K562 (cell line): Measurements from ENCODE around the gene SEH1L. TPM values are rescaled to one million over a fixed set of nuclear protein-coding genes. Genes with fewer than 3 reads are reported as not detected.

Experiments used
- ATAC-seq: fragments of 200-7000 bp; cut with Tn5 transposase; 3 replicates; pipeline ENCODE4 v1.9.1; 2020; ENCODE audit warnings: moderate library complexity
- BruUV-seq: library from RNA; stranded (reverse); fragments of 400-500 nt; replicated peaks from 2 replicates; lab custom pipeline; 2021; lab: Mats Ljungman, UMichigan
- CTCF ChIA-PET: fragments of 300-600 bp; formaldehyde crosslinking; extraction: SDS; loops from one replicate; lab custom pipeline; 2021; ENCODE audit warnings: low intra/inter-chr PET ratio; lab: Yijun Ruan, JAX
- POLR2A ChIA-PET: fragments of 300-600, 350-650 bp; sonication (Branson Sonifier 250); formaldehyde crosslinking; extraction: SDS; loops from one replicate; lab custom pipeline; 2021; ENCODE audit warnings: antibody characterized with exemption, inconsistent platforms; lab: Yijun Ruan, JAX
- DNase-seq, 4 experiments: peaks; one replicate each; pipeline versions ENCODE4 v3.0.0 to v3.0.0-alpha.2; 2011 to 2018; ENCODE audit warnings: low spot score in 3 of 4, mixed read lengths in 3 of 4; ENCODE audit errors: extremely low read depth in 1 of 4
- FAIRE-seq: peaks from 2 replicates; lab custom pipeline; 2011; peaks lifted over from hg19 to GRCh38; lab: Jason Lieb, UNC
- H2AFZ ChIP-seq: 2 replicates; pipeline ENCODE4 v1.6.0; 2011; ENCODE audit warnings: low read depth, low read length, control low read depth, inconsistent platforms
- H3K27ac ChIP-seq: fragments of 200-600 bp; 3 replicates; pipeline ENCODE4 v1.8.0; 2011; ENCODE audit warnings: low read depth, mild to moderate bottlenecking, control low read depth, inconsistent platforms, low read length, moderate library complexity, mixed read lengths; ENCODE audit errors: extremely low read depth
- H3K27me3 ChIP-seq, 2 experiments: fragments of 300-600 bp in 1 of 2; 2 replicates in 1 of 2; 3 replicates in 1 of 2; pipeline versions ENCODE4 v1.6.0 to v1.8.0; 2011; ENCODE audit warnings: inconsistent platforms in 2 of 2, low read length in 2 of 2, mild to moderate bottlenecking in 1 of 2, mixed read lengths in 1 of 2, moderate library complexity in 1 of 2; ENCODE audit not compliant: control insufficient read depth in 2 of 2, insufficient read depth in 2 of 2
- H3K36me3 ChIP-seq: fragments of 300-600 bp; 3 replicates; pipeline ENCODE4 v1.8.0; 2011; ENCODE audit warnings: mild to moderate bottlenecking, low read length, inconsistent platforms; ENCODE audit not compliant: control insufficient read depth, insufficient read depth
- H3K4me1 ChIP-seq, 2 experiments: fragments of 200-600 bp in 1 of 2; replicated peaks in 1 of 2; 2 replicates in 1 of 2; 3 replicates in 1 of 2; pipeline versions ENCODE4 v1.5.1 to v1.8.0; 2011; ENCODE audit warnings: inconsistent platforms in 2 of 2, low read length in 2 of 2, mild to moderate bottlenecking in 1 of 2, mixed read lengths in 1 of 2, moderate library complexity in 1 of 2; ENCODE audit not compliant: control insufficient read depth in 2 of 2, insufficient read depth in 2 of 2
- H3K4me2 ChIP-seq: 2 replicates; pipeline ENCODE4 v1.6.1; 2011; ENCODE audit warnings: low read length, control low read depth, inconsistent platforms, mixed read lengths; ENCODE audit not compliant: insufficient read depth
- H3K4me3 ChIP-seq: fragments of 200-600 bp; sonication (generic), shearing (Covaris generic); 2 replicates; pipeline ENCODE4 v1.5.1; 2016; ENCODE audit warnings: control low read depth, inconsistent platforms
- H3K79me2 ChIP-seq: fragments of 200-600 bp; 3 replicates; pipeline ENCODE4 v1.8.0; 2011; ENCODE audit warnings: low read length, inconsistent platforms; ENCODE audit not compliant: control insufficient read depth, insufficient read depth
- H3K9ac ChIP-seq, 2 experiments: 2 replicates each; pipeline versions ENCODE4 v1.6.0 to v1.6.1; 2011; ENCODE audit warnings: low read depth in 2 of 2, low read length in 2 of 2, control low read depth in 1 of 2, inconsistent platforms in 1 of 2, mild to moderate bottlenecking in 1 of 2, mixed read lengths in 1 of 2; ENCODE audit not compliant: insufficient read depth in 1 of 2
- H3K9me1 ChIP-seq: one replicate; pipeline ENCODE4 v1.6.0; 2011; ENCODE audit warnings: inconsistent platforms, mild to moderate bottlenecking, low read length, moderate library complexity; ENCODE audit not compliant: control insufficient read depth, insufficient read depth
- H3K9me3 ChIP-seq: replicated peaks from 2 replicates; pipeline ENCODE4 v1.5.1; 2011; ENCODE audit warnings: low read depth, low read length, inconsistent platforms; ENCODE audit not compliant: control insufficient read depth, insufficient read depth
- H4K20me1 ChIP-seq: replicated peaks from 2 replicates; pipeline ENCODE4 v1.6.1; 2011; ENCODE audit warnings: low read length, inconsistent platforms, mixed read lengths; ENCODE audit not compliant: control insufficient read depth, insufficient read depth
- MYNN ChIP-seq, 2 experiments: sonication (generic); formaldehyde crosslinking in 1 of 2; IDR thresholded peaks; 2 replicates each; pipeline versions ENCODE4 v1.5.0 to v1.6.1; 2016 to 2020; ENCODE audit warnings: antibody characterized with exemption in 1 of 2, missing genetic modification reagents in 1 of 2
- ZNF431 ChIP-seq: sonication (generic); formaldehyde crosslinking; IDR thresholded peaks from 2 replicates; pipeline ENCODE4 v1.8.0; 2022; ENCODE audit warnings: mild to moderate bottlenecking, missing genetic modification reagents
- WGBS: fragments of 100-300 bp; shearing (Covaris generic); methylation state at CpG from one replicate; pipeline ENCODE4 v1.1.6; 2016; ENCODE audit warnings: low coverage, mixed read lengths; ENCODE audit not compliant: insufficient coverage; ENCODE audit errors: missing lambda C conversion rate; 5-methylcytosine and 5-hydroxymethylcytosine counted together
- in situ Hi-C: fragments of 300-500 bp; cut with MboI; formaldehyde crosslinking; loops from 4 replicates; pipeline ENCODE4 v1.15.0; 2018; ENCODE audit warnings: inconsistent platforms, mixed read lengths
- intact Hi-C: fragments of 100-400 bp; cut with micrococcal nuclease; formaldehyde crosslinking; loops from 2 replicates; pipeline ENCODE4 v1.14.2; 2022
- polyA plus RNA-seq, 8 experiments: library from polyadenylated mRNA; depleted of rRNA in 4 of 8; stranded (reverse) in 5 of 8; unstranded in 3 of 8; fragments of >200 nt; fragmentation: Nextera tagmentation in 2 of 8; fragmentation: Illumina TruSeq in 1 of 8; extraction: Ambion mirVana in 2 of 8; extraction: Trizol in 1 of 8; gene quantifications; 2 replicates each; pipeline versions ENCODE4 v1.2.1 to v1.2.3, GENCODE V29; 2011 to 2014; ENCODE audit warnings: inconsistent platforms in 1 of 8, missing spikeins in 1 of 8
- total RNA-seq, 7 experiments: library from RNA; depleted of rRNA in 6 of 7; stranded (reverse); fragments of >200 nt in 6 of 7; fragmentation: Illumina TruSeq in 2 of 7; extraction: Trizol in 2 of 7; gene quantifications; 2 replicates each; pipeline versions ENCODE4 v1.2.1 to v1.2.3, GENCODE V29; 2011 to 2021; ENCODE audit warnings: low replicate concordance in 1 of 7
- TF ChIP-seq, protein P1 (sequence below): fragments of 200-800 bp; sonication (Bioruptor generic); IDR thresholded peaks from 2 replicates; pipeline ENCODE4 v1.6.1; 2016; ENCODE audit warnings: missing genetic modification characterization, missing compliant biosample characterization

The SEH1L gene
- total and polyA plus RNA-seq, 9 of the 15 experiments (the other 6 are each of a cell fraction or from before 2014, with no cell fraction given), result 62.2 to 180 (median 108) TPM

DNA sequence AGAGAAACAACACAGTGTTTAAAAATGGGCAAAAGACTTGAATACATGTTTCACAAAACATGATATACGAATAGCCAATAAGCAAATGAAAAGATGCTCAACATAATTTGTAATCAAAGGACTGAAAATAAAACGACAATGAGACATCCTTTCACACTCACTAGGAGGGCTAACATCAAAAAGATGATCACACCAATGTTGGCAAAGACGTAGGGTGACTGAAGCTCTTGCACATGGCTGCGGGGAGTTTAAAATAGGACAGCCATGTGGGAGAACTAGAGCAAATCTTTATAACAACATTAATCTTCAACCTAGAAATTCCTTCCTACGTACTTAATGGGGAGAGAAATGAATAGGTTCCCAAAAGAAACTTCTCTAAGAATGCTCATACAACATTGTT lies 19.2 kb upstream of the SEH1L start:
- 53% methylated on average over 5 of the region's 5 CpGs for WGBS
- POLR2A ChIA-PET, result interaction anchor here (1.1 kb wide), 1 partner anchor 13 kb away, joined by 6 read pairs; no protein-coding TSS in a partner anchor
- ATAC-seq, result no peak
- in situ Hi-C loops (no loop called here), intact Hi-C loops (no loop called here)
- Histone ChIP-seq H4K20me1 (no peaks in the 10 kb centered on the region), H3K9ac (no peak overlapping the region), H3K79me2 (no peaks in the 10 kb centered on the region), H3K27me3 (no peaks in the 10 kb centered on the region), H3K27ac (no peak overlapping the region), H3K4me2 (no peak overlapping the region), H3K4me1 (no peaks in the 10 kb centered on the region), H3K9me1 (no peaks in the 10 kb centered on the region), H3K4me3 (no peak overlapping the region), H3K36me3 (no peaks in the 10 kb centered on the region), H2AFZ (no peak overlapping the region), H3K9me3 (no peaks in the 10 kb centered on the region)
- TF ChIP-seq, protein P1, sequence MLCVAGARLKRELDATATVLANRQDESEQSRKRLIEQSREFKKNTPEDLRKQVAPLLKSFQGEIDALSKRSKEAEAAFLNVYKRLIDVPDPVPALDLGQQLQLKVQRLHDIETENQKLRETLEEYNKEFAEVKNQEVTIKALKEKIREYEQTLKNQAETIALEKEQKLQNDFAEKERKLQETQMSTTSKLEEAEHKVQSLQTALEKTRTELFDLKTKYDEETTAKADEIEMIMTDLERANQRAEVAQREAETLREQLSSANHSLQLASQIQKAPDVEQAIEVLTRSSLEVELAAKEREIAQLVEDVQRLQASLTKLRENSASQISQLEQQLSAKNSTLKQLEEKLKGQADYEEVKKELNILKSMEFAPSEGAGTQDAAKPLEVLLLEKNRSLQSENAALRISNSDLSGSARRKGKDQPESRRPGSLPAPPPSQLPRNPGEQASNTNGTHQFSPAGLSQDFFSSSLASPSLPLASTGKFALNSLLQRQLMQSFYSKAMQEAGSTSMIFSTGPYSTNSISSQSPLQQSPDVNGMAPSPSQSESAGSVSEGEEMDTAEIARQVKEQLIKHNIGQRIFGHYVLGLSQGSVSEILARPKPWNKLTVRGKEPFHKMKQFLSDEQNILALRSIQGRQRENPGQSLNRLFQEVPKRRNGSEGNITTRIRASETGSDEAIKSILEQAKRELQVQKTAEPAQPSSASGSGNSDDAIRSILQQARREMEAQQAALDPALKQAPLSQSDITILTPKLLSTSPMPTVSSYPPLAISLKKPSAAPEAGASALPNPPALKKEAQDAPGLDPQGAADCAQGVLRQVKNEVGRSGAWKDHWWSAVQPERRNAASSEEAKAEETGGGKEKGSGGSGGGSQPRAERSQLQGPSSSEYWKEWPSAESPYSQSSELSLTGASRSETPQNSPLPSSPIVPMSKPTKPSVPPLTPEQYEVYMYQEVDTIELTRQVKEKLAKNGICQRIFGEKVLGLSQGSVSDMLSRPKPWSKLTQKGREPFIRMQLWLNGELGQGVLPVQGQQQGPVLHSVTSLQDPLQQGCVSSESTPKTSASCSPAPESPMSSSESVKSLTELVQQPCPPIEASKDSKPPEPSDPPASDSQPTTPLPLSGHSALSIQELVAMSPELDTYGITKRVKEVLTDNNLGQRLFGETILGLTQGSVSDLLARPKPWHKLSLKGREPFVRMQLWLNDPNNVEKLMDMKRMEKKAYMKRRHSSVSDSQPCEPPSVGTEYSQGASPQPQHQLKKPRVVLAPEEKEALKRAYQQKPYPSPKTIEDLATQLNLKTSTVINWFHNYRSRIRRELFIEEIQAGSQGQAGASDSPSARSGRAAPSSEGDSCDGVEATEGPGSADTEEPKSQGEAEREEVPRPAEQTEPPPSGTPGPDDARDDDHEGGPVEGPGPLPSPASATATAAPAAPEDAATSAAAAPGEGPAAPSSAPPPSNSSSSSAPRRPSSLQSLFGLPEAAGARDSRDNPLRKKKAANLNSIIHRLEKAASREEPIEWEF (CRISPR knock-in tag), result no peak
- no peak for TF ChIP-seq MYNN (IDR thresholded peaks at IDR 0.05)
- no peak for TF ChIP-seq MYNN (CRISPR knock-in tag; IDR thresholded peaks at IDR 0.05)
- TF ChIP-seq ZNF431 (CRISPR knock-in tag), result no peak
- BruUV-seq, result no TSS peak
- no peak for DNase-seq
- FAIRE-seq, result peak; percentile 46
- CTCF ChIA-PET, result no interaction called here
